Urothelium cell line (cell line): ENCODE measurements around the gene NADK2.

ENCODE experiments used
- DNase-seq: peaks from one replicate; pipeline ENCODE4 v3.0.0; 2011; ENCODE audit warnings: low spot score, mixed read lengths
- FAIRE-seq: peaks from 2 replicates; lab custom pipeline; 2011; peaks lifted over from hg19 to GRCh38; lab: Jason Lieb, UNC

The NADK2 gene

DNA sequence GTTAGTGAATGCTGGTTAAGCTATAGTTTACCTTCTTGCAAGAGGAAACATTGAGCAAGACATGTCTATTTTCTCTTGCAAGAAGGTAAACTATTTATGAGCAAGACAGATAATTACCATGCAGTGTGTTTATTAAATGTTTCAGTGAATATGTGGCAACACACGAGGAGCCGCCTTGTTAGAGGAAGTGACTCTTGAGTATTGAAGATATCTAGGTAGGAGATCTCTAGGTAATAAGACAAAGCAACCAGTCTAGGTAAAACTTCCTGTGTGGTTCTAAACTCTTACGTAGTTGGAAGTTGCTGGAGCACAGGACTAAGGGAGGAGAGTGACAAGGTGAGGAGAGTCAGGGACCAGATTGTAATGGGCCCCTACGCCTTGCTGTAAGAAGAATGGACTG lies 73.0 kb downstream of the NADK2 start:
- FAIRE-seq: no peak
- no peak for DNase-seq

DNA sequence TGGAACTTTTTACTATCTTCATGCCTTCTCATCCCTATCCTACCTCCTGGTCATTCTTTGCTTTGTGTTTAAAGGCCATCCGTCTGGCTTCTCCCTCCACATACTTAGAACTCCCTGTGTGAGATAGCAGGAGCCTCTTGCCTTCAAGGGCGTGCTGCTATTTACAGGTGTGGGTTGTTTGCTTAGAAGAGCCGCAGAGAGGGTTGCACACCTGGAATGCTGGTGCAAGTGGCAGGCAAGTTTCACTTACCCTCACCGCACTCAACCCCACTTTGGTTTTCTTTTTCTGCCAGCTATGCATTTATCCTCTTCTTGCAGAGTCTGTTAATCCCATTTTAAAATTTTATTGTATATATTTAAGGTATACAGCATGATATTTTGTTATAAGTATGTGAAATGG lies 77.3 kb downstream of the NADK2 start:
- FAIRE-seq: no peak
- no peak for DNase-seq

GRCh38 chr5:36162810-36163486 lies 78.8 kb downstream of the NADK2 start:
- DNase-seq: no peak
- FAIRE-seq: no peak

GRCh38 chr5:36161361-36161760 lies 80.4 kb downstream of the NADK2 start:
- no peak for DNase-seq
- no peak for FAIRE-seq

- no peak for FAIRE-seq
These were observed 81.1 kb downstream of the NADK2 start for GRCh38 chr5:36160617-36161016.

DNA sequence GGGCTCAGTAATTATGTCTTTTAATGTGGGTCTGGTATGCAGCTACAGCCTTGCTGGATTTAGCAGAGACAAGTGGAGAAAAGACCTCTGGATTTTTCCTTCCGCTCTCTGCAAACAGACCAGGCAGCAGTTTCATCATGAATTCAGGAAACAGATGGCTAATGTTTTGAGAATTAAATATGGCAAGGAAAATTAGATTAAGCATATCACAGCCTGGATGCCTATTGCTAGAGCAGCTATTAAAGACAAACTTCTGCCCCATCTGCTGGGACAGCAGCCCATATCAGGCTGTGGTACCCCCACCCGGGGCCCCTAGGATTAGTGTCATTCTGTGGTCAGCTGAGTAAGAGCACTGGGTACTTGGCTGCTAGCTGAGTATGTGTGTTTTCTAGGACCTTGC lies 83.6 kb downstream of the NADK2 start:
- no peak for FAIRE-seq

More at GRCh38 chr5:36160617-36161016, 81.1 kb downstream of the NADK2 start:
- DNase-seq: no peak

DNA sequence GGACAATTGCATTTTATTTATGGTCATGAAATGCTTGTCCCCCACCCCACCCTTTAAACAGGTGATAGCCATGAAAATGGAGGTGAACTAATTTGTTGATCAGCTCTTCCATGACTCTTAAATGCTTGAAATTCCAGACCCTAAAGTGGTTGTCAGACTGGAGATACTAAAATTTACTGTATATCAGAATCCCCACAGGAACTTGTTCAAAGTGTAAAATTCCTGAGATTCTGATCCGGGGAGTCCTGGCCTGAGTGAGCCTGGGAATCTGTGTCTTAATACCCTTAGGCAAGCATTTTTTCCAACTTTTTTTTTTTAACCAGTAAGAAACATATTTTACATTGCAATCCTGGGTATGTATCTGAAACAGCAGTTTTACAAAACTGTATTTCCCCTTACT lies 85.1 kb downstream of the NADK2 start:
- FAIRE-seq (no peak), DNase-seq (no peak)

More for the DNA sequence above, 83.6 kb downstream of the NADK2 start:
- DNase-seq: no peak

DNA sequence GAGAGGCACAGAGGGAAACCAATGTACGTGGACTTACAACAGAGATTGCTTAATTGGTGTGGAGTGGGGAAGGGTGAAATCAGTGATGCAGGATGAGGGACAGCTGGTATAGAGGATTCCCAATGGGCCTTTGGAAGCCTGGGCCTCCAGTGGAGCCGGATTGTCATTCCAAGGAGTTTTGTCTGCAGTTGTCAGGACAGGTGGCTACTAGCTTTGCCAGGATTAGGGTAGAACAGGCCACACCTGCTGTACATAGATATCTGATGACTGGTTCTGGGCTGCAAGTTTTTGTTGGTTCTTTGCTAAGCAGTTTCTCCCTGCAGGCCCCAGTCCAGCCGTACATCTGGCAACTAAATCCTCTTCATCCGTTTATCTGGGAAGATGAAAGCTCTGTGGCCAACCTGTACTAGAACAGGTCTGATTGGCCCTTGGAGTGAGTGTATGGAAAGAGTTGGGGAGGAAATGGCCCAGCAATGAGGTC lies 85.6 kb downstream of the NADK2 start:
- FAIRE-seq (no peak), DNase-seq (no peak)

DNA sequence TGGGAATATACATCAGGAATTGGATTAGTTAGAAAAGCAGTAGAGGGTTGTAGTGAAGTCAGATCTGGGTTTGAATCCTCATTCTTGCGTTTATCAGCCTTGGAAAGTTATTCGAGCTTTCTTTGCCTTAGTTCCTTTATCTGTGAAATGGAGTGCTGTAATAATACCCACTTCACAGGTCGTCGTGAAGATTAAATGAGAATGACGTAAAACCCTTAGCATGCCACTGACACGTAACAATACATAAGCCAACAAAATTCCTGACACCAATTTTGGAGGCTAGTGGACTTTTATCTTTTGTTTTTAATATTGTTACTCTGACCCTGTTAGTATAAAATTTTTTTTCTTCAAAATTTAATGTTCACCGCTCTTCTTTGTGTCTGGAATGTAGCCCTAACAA lies 86.4 kb downstream of the NADK2 start:
- FAIRE-seq (no peak), DNase-seq (no peak)

DNA sequence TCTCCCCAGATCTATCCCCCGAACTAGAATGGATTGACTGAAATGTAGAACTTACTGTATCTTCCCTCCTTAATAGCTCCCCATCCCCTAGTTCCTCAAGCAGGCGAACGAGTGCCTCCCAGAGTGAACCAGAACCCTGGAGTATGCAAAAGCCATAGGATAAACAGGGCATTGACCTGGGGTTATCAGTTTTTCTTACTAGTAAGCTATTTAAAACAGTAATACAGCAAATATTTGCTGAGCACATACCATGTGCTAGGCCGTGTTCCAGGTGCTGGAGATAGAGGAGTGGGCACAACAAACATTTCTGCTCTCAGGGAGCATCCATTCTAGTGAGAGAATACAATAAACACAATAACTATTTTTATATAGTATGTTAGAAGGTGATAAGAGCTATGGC lies 88.0 kb downstream of the NADK2 start:
- FAIRE-seq: no peak

GRCh38 chr5:36153298-36153677 lies 88.4 kb downstream of the NADK2 start:
- DNase-seq: no peak
- no peak for FAIRE-seq

More for the DNA sequence above, 88.0 kb downstream of the NADK2 start:
- DNase-seq: no peak

DNA sequence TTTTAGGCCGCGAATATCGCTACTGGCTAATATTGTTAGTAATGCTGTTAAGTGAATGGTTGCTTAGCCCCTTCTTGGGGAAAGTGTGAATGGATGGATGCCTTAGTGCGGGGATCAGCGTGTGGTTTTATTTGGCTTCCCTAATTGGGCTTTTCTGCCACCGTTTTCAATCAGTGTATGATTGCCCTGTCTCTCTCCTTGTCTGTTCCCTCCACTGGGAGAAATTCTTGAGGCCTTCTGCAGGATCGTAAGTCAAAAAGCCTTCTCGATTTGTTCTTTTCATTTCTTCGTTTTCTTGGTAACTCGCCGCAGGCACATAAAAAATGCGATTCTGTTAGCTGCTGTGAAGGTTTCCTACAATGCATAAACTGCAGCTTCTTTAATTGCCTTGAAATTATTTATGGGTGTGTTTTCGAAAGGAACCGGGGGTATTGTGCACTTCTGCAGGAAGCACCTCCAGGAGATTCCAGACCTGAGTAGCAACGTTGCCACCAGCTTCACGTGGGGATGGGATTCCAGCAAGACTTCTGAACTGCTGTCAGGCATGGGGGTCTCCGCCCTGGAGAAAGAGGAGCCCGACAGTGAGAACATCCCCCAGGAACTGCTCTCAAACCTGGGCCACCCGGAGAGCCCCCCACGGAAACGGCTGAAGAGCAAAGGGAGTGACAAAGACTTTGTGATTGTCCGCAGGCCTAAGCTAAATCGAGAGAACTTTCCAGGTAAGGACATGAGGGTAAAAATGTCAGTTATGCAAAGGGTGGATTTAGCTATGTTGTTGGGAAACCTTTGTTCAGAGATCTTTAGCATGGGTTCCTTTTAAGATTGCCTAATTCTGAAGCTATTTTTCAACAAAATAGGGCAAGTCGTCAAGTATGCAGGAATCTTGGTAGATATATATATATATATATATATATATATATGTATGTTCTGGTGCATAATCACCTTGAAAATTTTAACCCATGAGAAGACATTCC lies 89.1 kb downstream of the NADK2 start:
- DNase-seq (peak; percentile 32), FAIRE-seq (no peak)

DNA sequence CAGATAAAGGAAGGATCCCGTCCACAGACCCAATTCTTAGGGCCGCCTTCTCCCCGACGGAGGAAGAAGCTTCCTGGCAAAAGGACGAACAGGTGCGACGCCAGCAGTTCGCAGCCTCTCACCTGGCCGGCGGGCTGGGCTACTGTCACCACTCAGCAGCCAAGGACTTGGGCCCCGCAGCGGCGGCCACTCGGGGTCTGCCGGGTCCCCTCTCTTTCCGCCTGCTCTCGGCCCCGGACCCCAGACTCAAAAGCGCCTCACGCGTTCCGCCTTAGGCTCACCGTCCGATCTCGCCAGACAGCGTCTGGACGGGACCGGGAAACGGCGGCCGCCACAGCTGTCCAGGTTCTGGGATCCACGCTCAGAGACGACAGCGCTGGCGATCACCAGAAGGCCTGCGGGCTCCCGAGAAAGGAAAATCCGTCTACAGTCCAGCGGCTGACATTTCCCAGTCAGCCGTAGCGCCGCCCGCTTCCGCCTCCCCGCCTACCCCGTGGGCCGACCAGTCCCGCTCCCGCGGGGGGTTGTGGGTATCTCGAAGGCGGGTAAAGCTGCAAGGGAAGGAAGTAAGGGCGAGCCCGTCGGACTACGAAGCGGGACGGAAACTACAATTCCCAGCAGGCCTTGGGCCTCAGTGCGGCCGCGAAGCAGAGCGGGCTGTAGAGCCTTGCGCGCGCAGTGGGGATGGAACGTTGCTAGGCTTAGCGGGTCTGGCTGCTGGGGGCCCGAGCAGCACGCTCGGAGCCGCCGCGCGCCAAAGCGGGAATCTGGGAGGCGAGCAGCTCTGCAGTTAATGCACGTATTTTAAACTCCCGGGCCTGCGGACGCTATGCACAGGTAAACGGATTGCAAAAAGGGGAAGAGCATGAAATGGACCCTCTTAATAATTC lies 90.0 kb downstream of the NADK2 start, which contains the start of the genes LMBRD2 and SKP2:
Gene LMBRD2, minus strand, starts transcription at position 454 of the 890 bp plus-strand sequence. CDS start 8,538 bp downstream, outside the sequence.
Gene SKP2, plus strand, starts transcription at position 678 of the 890 bp plus-strand sequence. Its CDS starts 152 bp downstream, at position 830.
- FAIRE-seq: peak; percentile 97

DNA sequence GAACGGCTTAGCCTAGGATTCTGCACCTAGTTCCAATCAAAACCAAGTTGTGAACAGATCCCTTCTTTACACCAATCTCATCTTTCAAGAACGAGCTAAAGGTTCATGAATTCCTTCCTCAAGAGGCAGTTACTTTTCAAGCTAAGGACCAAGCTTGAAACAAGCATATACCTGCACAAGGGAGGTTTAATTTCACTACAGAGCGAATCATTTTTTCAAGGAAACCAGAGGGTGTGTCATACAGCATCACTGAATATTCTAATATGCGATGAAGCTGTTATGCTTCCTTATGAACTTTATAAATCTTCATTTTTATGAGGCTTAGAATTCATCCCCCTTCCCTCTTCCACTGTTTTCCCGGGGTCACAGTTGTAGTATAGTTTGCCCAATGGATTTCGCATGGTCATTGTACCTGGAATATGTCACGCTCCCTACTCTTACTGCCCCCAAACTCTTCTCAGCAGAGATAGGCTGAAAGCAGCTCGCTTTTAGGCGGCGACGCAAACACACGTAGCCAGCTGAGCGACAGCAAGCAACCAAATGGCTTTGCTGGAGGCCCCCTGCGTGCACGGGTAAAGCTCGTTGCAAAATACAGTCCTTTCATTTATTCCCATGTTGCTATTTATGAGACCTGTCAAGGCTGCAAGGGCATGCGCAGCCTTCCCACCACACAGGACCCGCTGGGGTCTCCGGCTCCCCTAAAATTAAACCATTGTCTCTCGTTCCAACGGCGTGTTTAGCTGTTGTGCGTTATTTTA lies 90.9 kb downstream of the NADK2 start:
- FAIRE-seq: no peak
- peak; percentile 56 for DNase-seq

More for the DNA sequence above, 90.0 kb downstream of the NADK2 start, which contains the start of the genes LMBRD2 and SKP2:
- peak; percentile 99 for DNase-seq

DNA sequence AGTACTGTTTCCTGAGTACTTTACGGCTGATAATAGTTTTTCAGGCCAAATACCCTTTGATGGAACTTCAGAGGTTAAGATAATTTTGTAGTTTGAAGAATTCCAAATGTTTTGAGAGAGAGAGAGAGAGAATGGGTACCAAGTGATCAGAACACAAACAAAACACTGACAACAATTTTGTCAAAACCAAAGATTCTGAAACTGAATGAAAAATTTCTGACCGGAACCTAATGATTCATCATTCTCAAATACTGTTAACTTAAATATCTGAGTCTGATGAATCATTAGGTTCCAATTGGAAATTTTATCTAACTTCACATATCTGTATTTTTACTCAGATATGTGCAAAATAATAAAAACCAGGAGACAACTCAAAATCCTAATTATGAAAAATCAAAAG lies 94.0 kb downstream of the NADK2 start:
- DNase-seq (no peak), FAIRE-seq (no peak)

GRCh38 chr5:36146390-36146789 lies 95.3 kb downstream of the NADK2 start:
- no peak for FAIRE-seq
- no peak for DNase-seq

DNA sequence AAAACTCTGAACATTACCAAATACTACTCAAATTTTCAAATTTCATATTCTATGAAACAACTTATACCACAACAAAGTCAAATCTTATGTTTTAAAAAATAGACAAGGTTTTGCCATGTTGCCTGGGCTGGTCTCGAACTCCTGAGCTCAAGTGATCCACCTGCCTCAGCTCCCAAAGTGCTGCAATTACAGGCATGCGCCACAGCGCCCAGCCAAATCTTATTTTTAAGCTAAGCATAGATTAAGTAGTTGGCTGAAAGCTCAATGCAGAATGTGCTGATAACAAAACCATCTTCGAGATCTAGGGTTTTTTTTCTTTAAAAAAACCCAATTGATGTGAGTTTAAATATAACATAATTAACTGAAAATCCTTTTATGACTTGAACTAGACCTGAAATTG lies 96.4 kb downstream of the NADK2 start:
- FAIRE-seq (no peak), DNase-seq (no peak)
